Right hindlimb (tissue), 1 donor: Measurements from ENCODE around the gene PLA2G7.

Experiments used
- DNase-seq: peaks from one replicate; pipeline ENCODE4 v3.0.0-alpha.2; 2018

Gene PLA2G7

GRCh38 chr6:46687619-46688097 is 47.5 kb downstream of the PLA2G7 start, which contains the start of gene TDRD6:
TDRD6 (plus strand) TSS chr6:46687885; CDS start chr6:46688129, 244 bp downstream.
- DNase-seq = no peak

GRCh38 chr6:46684771-46685170 is 50.4 kb downstream of the PLA2G7 start:
- DNase-seq = no peak

- DNase-seq = no peak
These were observed 57.9 kb downstream of the PLA2G7 start for GRCh38 chr6:46677314-46677654.

- DNase-seq = no peak
These were observed 58.4 kb downstream of the PLA2G7 start for GRCh38 chr6:46676604-46677313.

GRCh38 chr6:46674410-46674809 is 60.8 kb downstream of the PLA2G7 start:
- no peak for DNase-seq

GRCh38 chr6:46667377-46667776 is 67.8 kb downstream of the PLA2G7 start:
- DNase-seq = no peak

- no peak for DNase-seq
These were observed 73.7 kb downstream of the PLA2G7 start for GRCh38 chr6:46661483-46661882.

- DNase-seq = no peak
These were observed 77.5 kb downstream of the PLA2G7 start for GRCh38 chr6:46657642-46658041.

- no peak for DNase-seq
These were observed 79.4 kb downstream of the PLA2G7 start for GRCh38 chr6:46655803-46656202.
